Measurements from ENCODE around the gene MRPS24.
"Not testable (repeated sequence)": the region's sequence is repeated elsewhere in the genome, so short reads cannot be mapped to it uniquely, and the experiment has no call there.

Gene MRPS24

GRCh38 chr7:43838201-43838658, 31.1 kb downstream of the MRPS24 start:
- no peak for DNase-seq (ENCODE audit: low spot score)

GRCh38 chr7:43834463-43835251, 34.7 kb downstream of the MRPS24 start:
- DNase-seq (ENCODE audit: low spot score), result no peak

- DNase-seq (ENCODE audit: low spot score), result not testable (repeated sequence)
These were observed 38.4 kb downstream of the MRPS24 start for GRCh38 chr7:43830917-43831316.

GRCh38 chr7:43825391-43825808, 43.9 kb downstream of the MRPS24 start:
- no peak for DNase-seq (ENCODE audit: low spot score)

- DNase-seq (ENCODE audit: low spot score), result no peak
These were observed 44.4 kb downstream of the MRPS24 start for GRCh38 chr7:43824963-43825362.

- DNase-seq (ENCODE audit: low spot score), result not testable (repeated sequence)
These were observed 44.8 kb downstream of the MRPS24 start for GRCh38 chr7:43824513-43824912.

GRCh38 chr7:43823941-43824340, 45.4 kb downstream of the MRPS24 start:
- DNase-seq (ENCODE audit: low spot score), result no peak

GRCh38 chr7:43823425-43823824, 45.9 kb downstream of the MRPS24 start:
- DNase-seq (ENCODE audit: low spot score), result not testable (repeated sequence)

Measured in AG20443 (cell line).